GM18909 (cell line): Measurements from ENCODE around the gene CCND3.

Experiments used
- ATAC-seq: cut with Tn5 transposase; IDR thresholded peaks from one replicate; pipeline ENCODE4 v1.9.1; 2021; ENCODE audit warnings: mild to moderate bottlenecking; ENCODE audit not compliant: unreplicated experiment, poor library complexity

Gene CCND3

GRCh38 chr6:41941280-41942066, at the start of gene CCND3:
CCND3 (minus strand) TSS chr6:41941808; CDS start chr6:41941649, 159 bp downstream.
- ATAC-seq = peak; percentile 87

GRCh38 chr6:41986339-41986738, 44.7 kb upstream of the CCND3 start:
- no peak for ATAC-seq

DNA sequence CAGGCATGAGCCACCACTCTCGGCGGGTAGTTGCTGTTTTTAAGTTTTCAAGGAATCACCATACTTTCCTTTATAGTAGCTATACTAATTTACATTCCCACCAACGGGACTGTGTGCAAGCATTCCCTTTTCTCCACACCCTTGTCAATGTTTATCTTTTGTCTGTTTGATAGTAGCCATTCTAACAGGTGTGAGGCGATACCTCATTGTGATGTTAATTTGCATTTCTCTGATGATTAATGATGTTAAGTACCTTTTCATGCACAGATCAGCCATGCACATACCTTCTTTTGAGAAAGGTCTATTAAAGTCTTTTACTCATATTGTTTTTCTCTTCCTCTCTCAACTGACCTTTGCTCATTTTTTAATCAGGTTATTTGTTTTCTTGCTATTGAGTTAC, 43.0 kb upstream of the CCND3 start:
- ATAC-seq = no peak

- no peak for ATAC-seq
These were observed 35.3 kb upstream of the CCND3 start for GRCh38 chr6:41976794-41977484.

- no peak for ATAC-seq
These were observed 33.7 kb upstream of the CCND3 start for GRCh38 chr6:41975276-41975675.

DNA sequence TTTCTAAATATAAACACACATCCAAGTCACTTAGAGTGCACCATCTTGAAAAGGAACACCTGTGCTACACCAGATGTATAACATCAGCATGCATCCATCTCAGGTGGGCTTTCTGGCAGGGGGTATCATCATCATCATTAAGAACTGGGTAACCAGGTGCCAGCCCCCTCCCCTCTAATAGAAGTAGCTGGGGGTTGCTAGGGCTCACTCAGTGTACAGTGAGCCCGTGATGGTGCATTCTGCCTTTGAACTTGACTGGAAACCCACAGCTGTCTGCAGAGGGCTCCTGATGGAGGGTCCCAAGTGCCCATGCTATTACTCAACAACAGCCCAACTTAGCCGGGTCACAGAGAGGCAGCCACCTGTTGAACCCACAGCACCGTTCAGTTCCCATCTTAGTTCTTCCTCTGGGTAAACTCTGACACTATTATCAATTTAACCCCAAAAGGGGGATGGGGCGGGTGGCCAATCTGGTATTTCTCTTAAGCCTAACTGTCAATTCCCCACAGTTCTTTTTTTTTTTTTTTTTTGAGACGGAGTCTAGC, 32.7 kb upstream of the CCND3 start:
- ATAC-seq = no peak

GRCh38 chr6:41972826-41973225, 31.2 kb upstream of the CCND3 start:
- ATAC-seq = no peak

GRCh38 chr6:41970436-41970846, 28.8 kb upstream of the CCND3 start:
- no peak for ATAC-seq

DNA sequence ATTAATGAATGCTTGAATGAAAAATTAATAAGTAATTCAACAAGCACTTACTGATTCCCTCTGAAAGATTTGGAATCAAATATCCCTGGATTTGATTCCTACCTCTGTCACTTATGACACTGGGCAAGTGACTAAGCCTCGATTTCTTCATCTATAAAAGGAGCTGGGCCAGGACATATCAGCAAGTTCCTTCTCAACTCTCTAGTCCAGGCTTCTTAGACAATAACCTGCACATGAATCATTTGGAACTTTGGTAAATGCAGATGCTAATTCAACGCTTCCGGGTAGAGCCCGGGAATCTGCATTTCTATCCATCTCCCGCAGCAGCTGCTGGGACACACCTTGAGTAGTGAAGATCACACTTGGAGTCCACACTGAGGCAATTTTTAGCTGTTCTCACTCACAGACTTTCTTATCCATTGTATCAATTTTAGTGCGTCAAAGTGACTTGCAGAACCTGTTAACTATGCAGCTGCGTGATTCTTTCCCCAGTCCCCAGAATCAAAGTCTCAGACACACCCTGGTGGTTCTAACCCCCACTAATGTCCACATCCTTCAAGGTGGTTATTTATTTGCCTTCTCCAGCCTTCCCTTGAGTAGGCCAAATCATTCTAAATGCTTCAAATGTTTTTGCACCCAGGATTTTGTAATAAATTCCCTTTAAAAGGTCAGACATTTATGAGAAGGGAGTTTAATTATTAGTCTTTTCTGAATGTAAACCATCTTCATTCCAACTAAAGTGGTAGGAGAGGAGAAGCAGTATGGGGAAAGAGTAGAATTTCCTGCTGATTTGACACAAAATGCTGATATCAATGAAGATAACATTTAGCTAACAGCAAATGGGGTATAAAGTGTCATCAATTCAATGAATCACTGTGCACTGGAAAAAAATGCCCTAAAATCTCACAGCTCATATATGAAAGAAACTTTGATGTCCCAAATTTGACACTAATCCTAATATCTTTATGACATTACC, 26.0 kb upstream of the CCND3 start:
- no peak for ATAC-seq

DNA sequence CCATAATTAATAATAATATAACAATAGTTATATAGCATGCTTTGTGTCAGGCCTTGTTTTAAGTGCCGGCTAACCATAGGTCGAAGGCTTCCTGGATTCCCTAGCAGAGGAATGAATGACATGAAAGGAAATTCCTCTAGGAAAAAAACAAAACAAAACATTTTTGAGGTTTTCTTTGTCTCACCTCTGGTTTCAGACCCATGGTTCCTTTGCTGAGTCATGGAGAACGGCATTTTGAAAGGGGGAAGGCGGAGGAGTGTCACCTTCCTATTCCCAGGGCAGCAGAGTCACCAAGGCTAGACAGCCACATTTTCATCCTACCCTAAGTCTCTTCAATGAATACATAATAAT, 25.3 kb upstream of the CCND3 start:
- no peak for ATAC-seq

DNA sequence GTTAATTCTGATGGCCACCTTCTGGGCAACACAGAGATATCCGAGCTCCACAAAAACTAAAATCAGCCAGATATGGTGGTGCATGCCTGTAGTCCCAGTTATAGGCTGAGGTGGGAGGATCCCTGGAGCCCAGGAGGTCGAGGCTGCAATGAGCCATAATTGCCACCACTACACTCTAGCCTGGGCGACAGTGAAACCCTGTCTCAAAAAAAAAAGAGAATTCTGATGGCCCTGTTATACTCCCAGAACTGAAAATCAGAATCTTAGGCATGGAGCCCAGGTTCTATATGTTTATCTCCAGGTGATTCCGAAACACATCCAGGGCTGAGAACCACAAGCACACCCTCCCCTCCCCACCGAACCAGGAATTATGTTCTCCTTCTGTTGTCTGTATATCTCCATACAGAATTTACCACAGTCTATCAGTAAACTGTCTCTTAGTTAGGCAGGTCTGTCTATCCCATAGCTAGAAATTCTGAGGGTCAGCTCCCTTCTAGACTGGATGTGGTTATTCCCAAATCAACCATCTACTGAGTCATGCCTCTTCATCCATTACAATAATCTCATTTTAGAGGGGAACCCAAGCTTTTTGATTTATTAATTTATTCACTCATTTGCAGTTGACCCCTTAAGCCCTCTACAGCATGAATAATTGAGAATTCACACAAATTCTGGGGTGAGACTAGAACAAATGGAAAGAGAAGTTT, 24.8 kb upstream of the CCND3 start:
- ATAC-seq = no peak

- ATAC-seq = no peak
These were observed 24.0 kb upstream of the CCND3 start for GRCh38 chr6:41965429-41966213.

GRCh38 chr6:41964201-41964887, 22.7 kb upstream of the CCND3 start:
- no peak for ATAC-seq

DNA sequence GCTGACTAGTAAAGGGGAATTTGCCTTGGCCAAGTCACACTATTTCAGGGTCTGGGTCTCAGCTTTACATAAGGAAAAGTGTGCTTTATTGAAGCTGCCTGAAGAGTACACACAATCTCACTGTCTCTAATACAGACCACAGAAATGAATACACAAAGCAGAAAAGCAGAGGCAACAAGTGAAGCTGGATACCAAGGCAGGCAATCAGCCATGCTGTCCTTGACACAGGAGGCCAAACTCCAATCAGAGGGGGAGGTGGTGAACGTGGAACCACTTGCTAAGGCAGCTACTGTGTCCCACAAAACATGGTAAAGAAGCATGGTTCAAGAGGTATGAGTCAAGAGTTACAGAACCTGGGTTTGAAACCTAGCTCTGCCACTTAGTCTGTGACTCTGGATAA, 21.8 kb upstream of the CCND3 start:
- ATAC-seq = no peak

GRCh38 chr6:41960028-41960427, 18.4 kb upstream of the CCND3 start:
- ATAC-seq = no peak

DNA sequence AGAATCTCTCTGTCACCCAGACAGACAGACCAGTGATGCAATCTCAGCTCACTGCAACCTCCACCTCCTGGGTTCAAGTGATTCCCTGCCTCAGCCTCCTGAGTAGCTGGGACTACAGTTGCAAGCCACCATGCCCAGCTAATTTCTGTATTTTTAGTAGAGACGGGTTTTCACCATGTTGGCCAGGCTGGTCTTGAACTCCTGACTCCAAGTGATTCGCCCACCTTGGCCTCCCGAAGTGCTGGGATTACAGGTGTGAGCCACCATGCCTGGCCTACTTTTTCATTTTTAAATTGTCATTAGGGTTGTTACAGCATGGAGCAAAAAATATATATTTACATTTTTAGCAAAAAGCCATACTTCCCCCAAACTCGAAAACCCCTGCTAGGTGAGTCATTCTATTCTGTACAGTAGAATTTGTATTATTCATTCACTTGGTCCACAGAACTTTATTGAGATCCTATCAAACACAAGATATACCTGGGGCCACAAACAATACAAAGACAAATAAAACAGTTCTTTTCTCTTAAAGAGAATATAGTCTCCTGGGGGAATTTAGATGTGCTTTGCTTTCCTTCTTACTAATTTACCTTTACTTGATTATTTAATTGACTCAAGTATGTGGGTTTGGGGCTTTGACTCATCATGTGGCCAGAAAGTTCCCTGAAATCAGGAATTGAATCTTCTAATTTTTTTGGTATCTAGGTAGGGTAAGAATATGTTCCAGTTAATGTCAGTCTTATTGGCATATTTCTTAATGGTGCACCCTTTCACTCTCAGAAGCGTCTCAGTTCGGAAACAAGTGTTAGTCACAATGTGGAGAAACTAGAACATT, 16.6 kb upstream of the CCND3 start:
- no peak for ATAC-seq

GRCh38 chr6:41957117-41957516, 15.5 kb upstream of the CCND3 start:
- ATAC-seq = no peak

DNA sequence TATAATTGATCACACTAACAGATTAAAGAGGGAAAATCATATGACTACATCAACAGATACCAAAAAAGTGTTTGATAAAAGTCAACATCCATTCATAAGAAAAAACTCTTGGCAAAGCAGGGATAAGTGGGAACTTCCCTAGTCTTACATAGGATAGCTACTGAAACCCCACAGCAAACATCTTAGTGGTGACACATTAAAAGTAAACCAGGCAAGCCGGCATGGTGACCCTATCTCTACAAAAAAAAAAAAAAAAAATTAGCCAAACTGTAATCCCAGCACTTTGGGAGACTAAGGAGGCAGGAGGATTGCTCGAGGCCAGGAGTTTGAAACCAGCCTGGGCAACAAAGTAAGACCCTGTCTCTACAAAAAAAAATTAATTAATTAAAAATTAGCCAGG, 13.8 kb upstream of the CCND3 start:
- no peak for ATAC-seq
